ENCODE results near the gene WAPL.

Gene WAPL

DNA sequence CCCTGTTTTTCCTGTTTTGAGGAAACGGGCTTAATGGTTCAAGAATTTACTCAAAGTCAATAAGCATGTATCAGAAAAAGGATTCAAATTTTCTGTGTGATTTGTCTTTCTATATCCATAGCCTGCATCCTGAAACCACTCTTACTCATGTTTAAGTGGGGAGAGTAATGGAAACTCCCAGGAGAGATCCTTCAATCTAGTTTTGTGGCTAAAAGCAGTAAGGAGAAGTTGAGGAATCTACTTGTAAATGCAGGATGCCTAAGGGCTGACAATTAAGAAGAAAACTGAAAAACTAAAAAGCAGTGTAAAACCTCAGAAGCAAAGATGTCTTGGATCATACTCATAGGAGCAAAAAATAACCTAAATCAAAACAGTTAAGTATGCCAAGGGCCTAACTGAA is 86.9 kb downstream of the WAPL start:
- DNase-seq (ENCODE audit: insufficient read length) = no peak
- FAIRE-seq = no peak
- TF ChIP-seq POLR2AphosphoS5 (IDR thresholded peaks at IDR 0.05; ENCODE audit: low read depth, low read length) (no peak), TAF1 (IDR thresholded peaks at IDR 0.05; ENCODE audit: borderline replicate concordance, low read depth, low read length) (no peak), POLR2A (IDR thresholded peaks at IDR 0.05; ENCODE audit: low read depth, low read length) (no peak)

DNA sequence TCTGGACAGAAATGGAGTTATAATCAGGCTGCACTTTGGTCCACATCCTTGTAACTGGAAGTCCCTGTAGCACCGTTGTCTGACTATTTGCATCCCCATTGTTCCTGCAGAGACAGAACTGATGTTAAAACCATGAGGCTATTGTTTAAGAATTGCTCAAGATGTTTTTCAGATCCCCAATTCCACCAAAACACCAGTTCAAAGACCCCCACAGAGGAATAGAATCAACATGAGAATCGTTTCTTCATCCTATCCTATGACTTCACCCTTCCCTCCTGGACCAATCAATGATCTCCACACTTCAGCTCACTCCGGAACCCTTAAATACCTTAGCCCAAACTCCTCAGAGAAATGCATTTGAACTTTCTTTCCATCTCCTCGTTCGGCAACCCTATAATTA is 97.9 kb downstream of the WAPL start:
- no peak for TF ChIP-seq TAF1 (IDR thresholded peaks at IDR 0.05; ENCODE audit: borderline replicate concordance, low read depth, low read length)
- TF ChIP-seq POLR2A (IDR thresholded peaks at IDR 0.05; ENCODE audit: low read depth, low read length) = no peak
- no peak for TF ChIP-seq POLR2AphosphoS5 (IDR thresholded peaks at IDR 0.05; ENCODE audit: low read depth, low read length)
- FAIRE-seq (no peak), DNase-seq (ENCODE audit: insufficient read length) (no peak)

DNA sequence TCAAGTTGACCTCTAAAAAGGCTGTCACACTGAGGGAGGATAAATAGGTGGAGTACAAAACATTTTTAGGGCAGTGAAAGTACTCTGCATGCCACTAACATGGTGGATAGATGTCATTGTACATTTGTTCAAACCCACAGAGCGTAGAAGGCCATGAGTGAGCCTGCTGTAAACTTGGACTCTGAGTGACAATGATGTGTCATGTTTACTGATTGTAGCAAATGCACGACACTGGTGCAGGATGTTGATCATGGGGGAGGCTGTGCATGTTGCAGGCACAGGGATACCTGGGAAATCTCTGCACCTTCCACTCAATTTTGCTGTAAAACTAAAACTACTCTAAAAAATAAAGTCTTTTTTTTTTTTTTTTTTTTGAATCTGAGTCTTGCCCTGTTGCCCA is 102.5 kb downstream of the WAPL start:
- FAIRE-seq (no peak), DNase-seq (ENCODE audit: insufficient read length) (no peak)
- TF ChIP-seq POLR2A (IDR thresholded peaks at IDR 0.05; ENCODE audit: low read depth, low read length) (no peak), POLR2AphosphoS5 (IDR thresholded peaks at IDR 0.05; ENCODE audit: low read depth, low read length) (no peak), TAF1 (IDR thresholded peaks at IDR 0.05; ENCODE audit: borderline replicate concordance, low read depth, low read length) (no peak)

DNA sequence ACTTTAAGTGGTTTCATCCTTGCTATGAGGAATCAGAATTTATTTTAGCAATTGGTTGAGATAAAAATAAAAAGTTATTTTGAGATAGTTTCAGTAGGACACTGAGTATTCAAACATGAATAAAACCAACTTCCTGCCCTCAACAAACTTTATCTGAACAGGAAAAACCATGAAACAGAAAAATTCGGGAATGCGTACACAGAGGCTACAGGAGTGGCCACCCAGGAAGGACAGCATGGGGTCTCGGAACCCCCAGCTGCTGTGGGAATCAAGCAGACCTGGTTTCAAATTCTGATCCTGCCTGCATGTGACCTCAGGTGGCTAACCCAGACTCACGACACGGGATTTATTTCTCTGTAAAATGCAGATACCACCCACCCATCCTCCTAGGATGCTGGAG is 106.0 kb downstream of the WAPL start:
- FAIRE-seq (no peak), DNase-seq (ENCODE audit: insufficient read length) (no peak)
- no peak for TF ChIP-seq POLR2AphosphoS5 (IDR thresholded peaks at IDR 0.05; ENCODE audit: low read depth, low read length)
- no peak for TF ChIP-seq TAF1 (IDR thresholded peaks at IDR 0.05; ENCODE audit: borderline replicate concordance, low read depth, low read length)
- TF ChIP-seq POLR2A (IDR thresholded peaks at IDR 0.05; ENCODE audit: low read depth, low read length) = no peak

DNA sequence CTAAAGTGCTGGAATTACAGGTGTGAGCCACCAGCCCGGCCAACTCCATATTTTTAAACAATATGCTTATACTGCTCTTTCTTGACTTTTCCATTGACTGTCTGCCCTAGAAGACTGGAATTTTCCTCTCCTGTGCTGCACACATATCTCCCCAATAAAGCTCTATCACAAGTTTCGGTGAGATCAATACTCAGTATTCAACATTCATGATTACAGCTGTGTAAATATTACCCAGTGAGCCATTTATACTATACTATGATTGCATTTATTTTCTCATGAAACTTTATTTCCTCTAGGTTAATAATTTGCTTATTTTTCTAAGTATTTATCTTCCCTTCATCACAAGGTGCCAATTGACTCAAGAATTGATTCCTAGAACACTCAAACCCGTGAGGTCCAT is 106.5 kb downstream of the WAPL start:
- TF ChIP-seq POLR2AphosphoS5 (IDR thresholded peaks at IDR 0.05; ENCODE audit: low read depth, low read length) (no peak), TAF1 (IDR thresholded peaks at IDR 0.05; ENCODE audit: borderline replicate concordance, low read depth, low read length) (no peak), POLR2A (IDR thresholded peaks at IDR 0.05; ENCODE audit: low read depth, low read length) (no peak)
- FAIRE-seq (no peak), DNase-seq (ENCODE audit: insufficient read length) (no peak)

DNA sequence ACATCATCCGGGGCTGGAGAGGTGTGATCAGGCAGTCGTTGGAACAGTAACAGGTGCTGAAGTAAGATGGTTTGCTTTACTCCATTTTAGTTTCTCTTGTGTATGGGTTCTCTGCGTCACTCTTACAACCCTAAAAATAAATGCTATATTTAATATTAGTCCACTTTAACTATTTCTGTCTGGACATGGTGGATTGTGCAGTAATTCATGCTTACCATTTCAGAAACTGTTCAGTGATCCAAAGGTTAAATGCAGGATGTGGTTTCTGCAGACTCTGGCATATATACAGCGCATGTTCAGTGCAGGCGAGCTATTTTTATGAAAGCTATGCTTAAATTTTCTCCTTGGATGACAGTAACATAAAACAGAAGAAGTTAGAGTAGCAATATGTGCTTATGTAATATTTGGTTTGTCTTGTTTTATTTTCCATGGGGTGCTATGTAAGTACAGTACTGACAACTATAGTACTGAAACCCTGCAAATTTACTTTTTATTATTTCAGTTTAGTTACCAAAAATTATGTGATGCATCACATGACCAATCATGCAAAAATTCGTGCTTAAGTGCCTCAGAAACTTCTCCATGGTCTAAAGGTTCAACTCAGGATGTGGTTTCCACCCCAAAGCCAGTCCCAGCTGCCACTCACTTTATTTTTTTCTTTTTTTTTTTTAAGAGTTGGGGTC is 108.4 kb downstream of the WAPL start:
- FAIRE-seq = peak; percentile 50
- peak; percentile 37 for DNase-seq (ENCODE audit: insufficient read length)
- TF ChIP-seq TAF1 (IDR thresholded peaks at IDR 0.05; ENCODE audit: borderline replicate concordance, low read depth, low read length) (no peak), POLR2AphosphoS5 (IDR thresholded peaks at IDR 0.05; ENCODE audit: low read depth, low read length) (no peak), POLR2A (IDR thresholded peaks at IDR 0.05; ENCODE audit: low read depth, low read length) (no peak)

DNA sequence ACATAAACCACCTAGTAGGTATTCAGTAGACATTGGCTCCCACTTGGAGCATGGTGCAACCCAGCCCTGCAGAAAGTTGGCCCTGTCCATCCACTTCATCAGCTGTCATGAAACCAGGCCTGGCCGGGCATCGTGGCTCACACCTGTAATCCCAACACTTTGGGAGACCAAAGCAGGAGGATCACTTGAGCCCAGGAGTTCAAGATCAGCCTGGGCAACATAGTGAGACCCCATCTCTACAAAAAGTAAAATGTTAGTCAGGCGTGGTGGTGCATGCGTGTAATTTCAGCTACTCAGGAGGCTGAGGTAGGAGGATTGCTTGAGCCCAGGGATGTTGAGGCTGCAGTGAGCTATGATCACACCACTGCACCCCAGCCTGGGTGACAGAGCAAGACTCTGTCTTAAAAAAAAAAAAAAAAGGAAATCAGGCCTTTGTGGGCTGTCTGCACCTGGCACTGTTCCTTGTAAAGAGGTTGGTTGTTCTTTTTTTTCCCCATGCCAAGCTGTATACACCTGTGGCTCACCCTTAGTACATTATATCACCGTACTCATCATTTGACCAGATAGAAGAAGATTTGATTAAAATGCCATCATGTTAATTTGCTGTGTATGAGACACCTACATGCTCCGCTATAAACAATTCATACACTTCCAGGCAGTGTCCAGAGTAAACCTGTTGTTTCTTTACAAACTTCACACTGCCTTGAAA is 109.6 kb downstream of the WAPL start:
- no peak for DNase-seq (ENCODE audit: insufficient read length)
- TF ChIP-seq POLR2A (IDR thresholded peaks at IDR 0.05; ENCODE audit: low read depth, low read length) = no peak
- no peak for TF ChIP-seq POLR2AphosphoS5 (IDR thresholded peaks at IDR 0.05; ENCODE audit: low read depth, low read length)
- TF ChIP-seq TAF1 (IDR thresholded peaks at IDR 0.05; ENCODE audit: borderline replicate concordance, low read depth, low read length) = no peak
- no peak for FAIRE-seq

DNA sequence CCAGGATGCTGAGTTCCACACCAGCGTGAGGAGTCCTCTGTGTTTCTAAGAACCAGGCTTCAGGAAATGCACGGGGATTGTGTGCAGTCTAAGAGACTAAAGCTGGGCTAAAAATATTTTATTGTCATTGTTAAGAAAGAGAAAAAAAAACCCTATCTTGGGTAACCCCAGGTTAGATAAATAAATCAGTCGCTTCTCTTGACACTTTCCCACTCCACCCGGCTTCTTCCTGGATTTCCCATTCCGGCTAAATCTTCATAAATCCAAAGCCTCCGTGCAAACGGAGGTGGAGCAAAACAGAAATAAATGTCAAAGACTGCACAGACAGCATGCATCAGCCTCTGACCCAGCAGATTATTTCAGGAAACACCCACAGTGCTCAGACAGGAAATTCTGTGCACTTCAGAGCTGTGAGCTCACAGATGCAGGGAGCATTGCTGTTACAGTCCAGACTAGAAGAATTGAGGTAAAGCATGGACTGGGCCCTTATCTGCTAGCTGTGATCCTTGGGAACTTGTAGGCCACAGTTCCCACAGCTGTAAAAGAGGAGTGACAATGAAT is 110.2 kb downstream of the WAPL start:
- TF ChIP-seq TAF1 (IDR thresholded peaks at IDR 0.05; ENCODE audit: borderline replicate concordance, low read depth, low read length) (0 out of 2 replicates have a peak, but pooled peaks have one; percentile 22), POLR2AphosphoS5 (IDR thresholded peaks at IDR 0.05; ENCODE audit: low read depth, low read length) (peak; percentile 52; the same call in 1 of the 2 replicates), POLR2A (IDR thresholded peaks at IDR 0.05; ENCODE audit: low read depth, low read length) (peak; percentile 64)
- no peak for DNase-seq (ENCODE audit: insufficient read length)
- FAIRE-seq = peak; percentile 87

DNA sequence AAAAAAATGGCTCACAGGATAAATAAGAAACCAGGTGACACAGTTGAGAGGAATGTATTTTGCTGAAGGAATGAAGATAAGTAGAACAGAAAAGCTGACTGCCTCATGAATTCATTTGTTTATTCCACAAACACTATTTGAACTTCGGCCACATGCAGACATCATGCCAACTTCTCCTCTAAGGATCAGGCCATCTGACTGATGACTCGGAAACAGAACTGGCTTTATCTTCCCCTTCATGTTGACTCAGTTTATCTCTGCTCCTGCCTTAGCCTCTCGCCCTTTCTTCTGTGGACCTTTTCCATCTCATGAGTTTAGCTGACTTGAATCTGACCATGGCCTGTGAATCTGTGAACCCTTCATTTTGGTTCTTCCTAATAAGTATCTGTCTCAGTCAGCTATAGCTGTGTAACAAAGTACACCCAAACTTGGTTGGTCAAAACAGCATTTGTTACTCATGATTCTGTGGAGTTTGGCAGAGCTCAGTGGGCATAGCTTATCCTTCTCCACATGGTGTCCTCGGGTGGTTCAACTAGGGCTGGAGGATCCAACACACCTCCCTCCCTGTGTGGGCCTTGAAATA is 111.0 kb downstream of the WAPL start:
- no peak for DNase-seq (ENCODE audit: insufficient read length)
- peak; percentile 54 for FAIRE-seq
- no peak for TF ChIP-seq TAF1 (IDR thresholded peaks at IDR 0.05; ENCODE audit: borderline replicate concordance, low read depth, low read length)
- TF ChIP-seq POLR2AphosphoS5 (IDR thresholded peaks at IDR 0.05; ENCODE audit: low read depth, low read length) = no peak
- TF ChIP-seq POLR2A (IDR thresholded peaks at IDR 0.05; ENCODE audit: low read depth, low read length) = no peak

DNA sequence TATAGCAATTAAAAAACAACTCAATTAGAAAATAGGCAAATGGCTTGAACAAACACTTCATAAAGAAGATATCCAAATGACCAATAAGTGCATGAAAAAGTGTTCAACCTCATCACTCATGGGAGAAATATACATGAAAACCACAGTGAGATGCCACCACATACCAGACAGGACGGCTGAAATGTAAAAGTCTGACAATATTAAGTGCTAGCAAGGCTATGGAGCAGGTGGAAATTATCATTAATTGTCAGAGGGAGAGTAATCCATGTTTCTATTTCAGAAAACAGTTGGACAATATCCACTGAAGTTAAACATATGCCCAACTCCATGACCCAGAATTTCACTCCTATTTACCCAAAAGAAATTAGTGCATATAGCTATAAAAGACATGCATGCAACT is 112.4 kb downstream of the WAPL start:
- FAIRE-seq (no peak), DNase-seq (ENCODE audit: insufficient read length) (no peak)
- TF ChIP-seq POLR2AphosphoS5 (IDR thresholded peaks at IDR 0.05; ENCODE audit: low read depth, low read length) (no peak), POLR2A (IDR thresholded peaks at IDR 0.05; ENCODE audit: low read depth, low read length) (no peak), TAF1 (IDR thresholded peaks at IDR 0.05; ENCODE audit: borderline replicate concordance, low read depth, low read length) (no peak)

DNA sequence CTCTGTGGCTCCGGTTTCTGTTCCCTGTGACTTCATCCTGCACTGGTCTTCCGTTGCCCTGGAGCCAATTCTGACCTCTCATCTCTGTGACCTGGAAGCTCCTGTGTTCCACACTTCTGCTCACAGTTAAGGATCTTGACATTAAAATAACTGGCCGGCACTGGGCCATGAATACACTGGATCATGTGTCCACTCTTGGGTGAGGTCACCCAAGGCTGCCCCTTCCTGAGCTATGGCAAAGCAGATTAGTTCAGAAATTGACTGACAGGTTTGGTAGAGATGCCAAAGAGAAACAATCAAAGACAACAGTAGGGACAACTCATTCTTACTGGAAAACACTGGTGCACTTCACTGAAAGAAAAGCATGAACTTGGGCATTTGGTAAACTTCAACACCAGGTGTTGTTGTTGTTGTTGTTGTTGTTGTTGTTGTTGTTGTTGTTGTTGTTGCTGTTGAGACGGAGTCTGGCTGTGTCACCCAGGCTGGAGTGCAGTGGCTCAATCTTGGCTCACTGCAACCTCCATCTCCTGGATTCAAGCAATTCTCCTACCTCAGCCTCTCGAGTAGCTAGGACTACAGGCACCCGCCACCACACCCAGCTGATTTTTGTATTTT is 118.3 kb downstream of the WAPL start:
- DNase-seq (ENCODE audit: insufficient read length) = no peak
- no peak for TF ChIP-seq POLR2AphosphoS5 (IDR thresholded peaks at IDR 0.05; ENCODE audit: low read depth, low read length)
- no peak for TF ChIP-seq TAF1 (IDR thresholded peaks at IDR 0.05; ENCODE audit: borderline replicate concordance, low read depth, low read length)
- no peak for TF ChIP-seq POLR2A (IDR thresholded peaks at IDR 0.05; ENCODE audit: low read depth, low read length)
- no peak for FAIRE-seq

All from GM12892 (cell line).